ENCODE results near the gene EPC1. TPM values are rescaled to one million over a fixed set of nuclear protein-coding genes. Genes with fewer than 3 reads are reported as not detected.

The EPC1 gene
- total RNA-seq, 1 donor from 2014 or later, result 40.3 TPM

DNA sequence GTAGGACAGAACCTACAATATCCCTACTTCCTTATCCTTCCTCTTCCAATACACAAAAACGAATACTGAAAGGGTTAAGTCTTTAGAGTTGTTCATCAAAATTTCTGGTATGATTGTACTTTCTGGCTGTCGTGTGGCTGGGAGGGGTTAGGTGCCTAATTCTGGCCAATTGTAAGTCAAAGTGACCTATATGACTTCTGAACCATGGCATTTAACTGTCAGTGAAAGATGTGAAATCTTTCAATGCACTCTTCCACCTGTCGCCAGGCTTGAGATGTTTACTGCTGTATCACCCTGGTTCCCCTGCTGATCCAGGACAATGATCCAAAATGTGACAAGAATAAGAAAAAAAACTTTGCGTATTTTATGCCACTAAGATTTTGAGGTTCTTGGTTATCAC, 20.8 kb downstream of the EPC1 start:
- Histone ChIP-seq H3K4me1 (peaks cover 92% of the 10 kb centered on the region), H3K4me3 (no peak overlapping the region), H3K9me3 (no peaks in the 10 kb centered on the region), H3K27ac (no peak overlapping the region), H3K27me3 (ENCODE audit: low read depth) (no peaks in the 10 kb centered on the region), H3K36me3 (no peaks in the 10 kb centered on the region)
- TF ChIP-seq, protein P1, sequence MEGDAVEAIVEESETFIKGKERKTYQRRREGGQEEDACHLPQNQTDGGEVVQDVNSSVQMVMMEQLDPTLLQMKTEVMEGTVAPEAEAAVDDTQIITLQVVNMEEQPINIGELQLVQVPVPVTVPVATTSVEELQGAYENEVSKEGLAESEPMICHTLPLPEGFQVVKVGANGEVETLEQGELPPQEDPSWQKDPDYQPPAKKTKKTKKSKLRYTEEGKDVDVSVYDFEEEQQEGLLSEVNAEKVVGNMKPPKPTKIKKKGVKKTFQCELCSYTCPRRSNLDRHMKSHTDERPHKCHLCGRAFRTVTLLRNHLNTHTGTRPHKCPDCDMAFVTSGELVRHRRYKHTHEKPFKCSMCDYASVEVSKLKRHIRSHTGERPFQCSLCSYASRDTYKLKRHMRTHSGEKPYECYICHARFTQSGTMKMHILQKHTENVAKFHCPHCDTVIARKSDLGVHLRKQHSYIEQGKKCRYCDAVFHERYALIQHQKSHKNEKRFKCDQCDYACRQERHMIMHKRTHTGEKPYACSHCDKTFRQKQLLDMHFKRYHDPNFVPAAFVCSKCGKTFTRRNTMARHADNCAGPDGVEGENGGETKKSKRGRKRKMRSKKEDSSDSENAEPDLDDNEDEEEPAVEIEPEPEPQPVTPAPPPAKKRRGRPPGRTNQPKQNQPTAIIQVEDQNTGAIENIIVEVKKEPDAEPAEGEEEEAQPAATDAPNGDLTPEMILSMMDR (IDR thresholded peaks at IDR 0.05), result no peak
- intact Hi-C loops (cut with DNase I), result no loop called here
- DNase-seq, result no peak
- ATAC-seq, result no peak

DNA sequence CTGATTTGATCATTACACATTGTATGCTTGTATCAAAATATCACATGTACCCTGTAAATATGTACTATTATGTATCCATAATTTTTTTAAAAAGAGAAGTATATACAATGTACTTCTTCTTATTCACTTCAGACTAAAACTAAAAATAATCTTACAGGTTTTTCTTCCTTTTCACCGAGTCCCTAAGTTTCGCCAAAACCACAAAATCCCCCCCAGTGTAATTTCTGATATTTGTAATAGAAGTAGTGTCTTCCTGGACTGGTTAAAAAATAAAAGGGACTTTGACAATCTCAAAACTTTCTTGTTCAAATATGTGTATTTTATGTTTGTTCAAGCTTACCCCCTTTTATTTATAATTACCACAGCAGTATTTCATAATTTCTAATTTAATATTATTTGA, 23.9 kb downstream of the EPC1 start:
- ATAC-seq (no peak), DNase-seq (no peak)
- no peak overlapping the region for H3K27ac ChIP-seq
- no peak overlapping the region for H3K4me3 ChIP-seq
- intact Hi-C loops (cut with DNase I), result no loop called here
- peaks cover 84% of the 10 kb centered on the region for H3K4me1 ChIP-seq
- H3K36me3 ChIP-seq, result no peaks in the 10 kb centered on the region
- H3K9me3 ChIP-seq, result no peaks in the 10 kb centered on the region
- H3K27me3 ChIP-seq (ENCODE audit: low read depth), result no peaks in the 10 kb centered on the region
- TF ChIP-seq, protein P1 (IDR thresholded peaks at IDR 0.05), result no peak

- peaks cover 86% of the 10 kb centered on the region for H3K4me1 ChIP-seq
- H3K27me3 ChIP-seq (ENCODE audit: low read depth), result no peaks in the 10 kb centered on the region
- H3K36me3 ChIP-seq, result no peaks in the 10 kb centered on the region
- intact Hi-C loops (cut with DNase I), result no loop called here
- DNase-seq (no peak), ATAC-seq (no peak)
- no peak overlapping the region for H3K27ac ChIP-seq
- H3K4me3 ChIP-seq, result no peak overlapping the region
- no peaks in the 10 kb centered on the region for H3K9me3 ChIP-seq
- TF ChIP-seq, protein P1 (IDR thresholded peaks at IDR 0.05), result no peak
These were observed 25.8 kb downstream of the EPC1 start for GRCh38 chr10:32321016-32321631.

- DNase-seq (no peak), ATAC-seq (peak; percentile 75 to 88)
- Histone ChIP-seq H3K9me3 (no peaks in the 10 kb centered on the region), H3K36me3 (no peaks in the 10 kb centered on the region), H3K4me1 (peaks cover 86% of the 10 kb centered on the region), H3K27ac (no peak overlapping the region), H3K4me3 (no peak overlapping the region), H3K27me3 (ENCODE audit: low read depth) (no peaks in the 10 kb centered on the region)
- intact Hi-C loops (cut with DNase I), result no loop called here
- TF ChIP-seq, protein P1 (IDR thresholded peaks at IDR 0.05), result no peak
These were observed 28.5 kb downstream of the EPC1 start for GRCh38 chr10:32318476-32318896.

DNA sequence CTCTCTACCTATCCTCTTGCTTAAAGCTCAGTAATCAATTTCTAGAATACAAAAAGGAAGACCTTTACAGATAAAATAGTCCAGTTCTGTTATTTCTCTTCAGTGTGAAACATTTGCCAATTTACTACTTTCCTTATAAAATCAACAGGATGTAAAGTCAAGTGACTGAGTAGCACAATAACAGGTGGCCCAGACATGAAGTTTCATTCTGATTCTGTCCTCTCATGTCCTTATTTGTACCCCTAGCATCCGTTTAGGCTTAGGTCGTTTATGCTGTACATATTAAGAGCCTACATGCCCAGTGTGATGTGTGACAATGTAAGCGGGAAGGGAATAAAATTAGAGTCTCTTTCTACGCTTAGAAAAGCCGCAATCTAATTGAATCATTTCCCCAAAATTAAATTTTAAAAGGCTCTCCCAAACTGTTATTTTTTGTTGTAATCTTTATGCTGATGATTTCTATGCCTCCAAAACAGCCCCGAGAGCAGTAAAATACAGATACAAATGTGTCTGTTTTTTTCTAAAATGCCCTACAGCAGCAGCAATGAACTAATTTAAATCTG, 29.1 kb downstream of the EPC1 start:
- ATAC-seq, result no peak
- Histone ChIP-seq H3K36me3 (no peaks in the 10 kb centered on the region), H3K9me3 (no peaks in the 10 kb centered on the region), H3K4me3 (no peak overlapping the region), H3K27me3 (ENCODE audit: low read depth) (no peaks in the 10 kb centered on the region), H3K4me1 (peaks cover 86% of the 10 kb centered on the region), H3K27ac (peak overlapping the region; percentile 15)
- intact Hi-C loops (cut with DNase I), result no loop called here
- no peak for DNase-seq
- TF ChIP-seq, protein P1 (IDR thresholded peaks at IDR 0.05), result no peak
